HepG2 (cell line): Measurements from ENCODE around the gene TIMM17A. TPM values are rescaled to one million over a fixed set of nuclear protein-coding genes. Genes with fewer than 3 reads are reported as not detected.

ENCODE experiments used
- BCL3 ChIP-seq: sonication (generic); formaldehyde crosslinking; IDR thresholded peaks from 2 replicates; pipeline ENCODE4 v1.5.1; 2020; ENCODE audit warnings: mild to moderate bottlenecking, missing genetic modification reagents, moderate library complexity
- CCDC6 ChIP-seq: sonication (generic); formaldehyde crosslinking; IDR thresholded peaks from 2 replicates; pipeline ENCODE4 v1.8.1; 2022; ENCODE audit warnings: mild to moderate bottlenecking, missing genetic modification reagents, moderate library complexity
- CEBPG ChIP-seq: IDR thresholded peaks from 2 replicates; pipeline ENCODE4 v1.6.1; 2016
- HNRNPL ChIP-seq: fragments of 200-400 bp; formaldehyde crosslinking; IDR thresholded peaks from 2 replicates; pipeline ENCODE4 v1.6.1; 2017; ENCODE audit warnings: mild to moderate bottlenecking, low read depth, low read length
- IRX3 ChIP-seq: sonication (generic); formaldehyde crosslinking; IDR thresholded peaks from 2 replicates; pipeline ENCODE4 v1.8.1; 2023; ENCODE audit warnings: mild to moderate bottlenecking, low read depth, missing genetic modification reagents, borderline replicate concordance
- KLF6 ChIP-seq: IDR thresholded peaks from 2 replicates; pipeline ENCODE4 v1.8.0; 2016; ENCODE audit warnings: missing biosample characterization, missing genetic modification reagents
- KMT2B ChIP-seq: IDR thresholded peaks from 2 replicates; pipeline ENCODE4 v1.6.1; 2016; ENCODE audit warnings: missing genetic modification reagents, missing compliant biosample characterization
- LCORL ChIP-seq, 2 experiments: fragments of 450-650 bp in 1 of 2; sonication (generic) in 1 of 2; formaldehyde crosslinking in 1 of 2; IDR thresholded peaks; 2 replicates each; pipeline versions ENCODE4 v1.5.0 to v1.6.1; 2017 to 2020; ENCODE audit warnings: antibody characterized with exemption in 1 of 2, missing genetic modification reagents in 1 of 2
- REL ChIP-seq: sonication (generic); formaldehyde crosslinking; conservative IDR thresholded peaks from 2 replicates; pipeline ENCODE4 v1.8.0; 2022; ENCODE audit warnings: mild to moderate bottlenecking, missing genetic modification reagents, moderate library complexity
- REST ChIP-seq, 2 experiments: IDR thresholded peaks; 2 replicates each; pipeline ENCODE4 v1.6.1; 2011 to 2012; ENCODE audit warnings: low read length in 2 of 2, borderline replicate concordance in 1 of 2, low read depth in 1 of 2, mild to moderate bottlenecking in 1 of 2, moderate library complexity in 1 of 2
- RXRA ChIP-seq: sonication (generic); formaldehyde crosslinking; IDR thresholded peaks from 2 replicates; pipeline ENCODE4 v1.5.1; 2020; ENCODE audit warnings: missing genetic modification reagents
- RXRB ChIP-seq: IDR thresholded peaks from 2 replicates; pipeline ENCODE4 v1.6.1; 2016; ENCODE audit warnings: borderline replicate concordance, missing genetic modification reagents, missing compliant biosample characterization
- SMYD3 ChIP-seq: sonication (generic); formaldehyde crosslinking; IDR thresholded peaks from 2 replicates; pipeline ENCODE4 v1.8.1; 2023; ENCODE audit warnings: mild to moderate bottlenecking, missing genetic modification reagents
- SP4 ChIP-seq: sonication (generic); formaldehyde crosslinking; IDR thresholded peaks from 2 replicates; pipeline ENCODE4 v1.8.1; 2023; ENCODE audit warnings: mild to moderate bottlenecking, missing genetic modification reagents
- STAG1 ChIP-seq: sonication (generic); formaldehyde crosslinking; IDR thresholded peaks from 2 replicates; pipeline ENCODE4 v1.4.0; 2020; ENCODE audit warnings: missing genetic modification reagents
- TAF15 ChIP-seq: fragments of 200-400 bp; formaldehyde crosslinking; IDR thresholded peaks from one replicate; pipeline ENCODE4 v1.6.1; 2018; ENCODE audit warnings: mild to moderate bottlenecking, low read depth, low read length; ENCODE audit not compliant: poor library complexity, severe bottlenecking
- TARDBP ChIP-seq: sonication (generic); formaldehyde crosslinking; IDR thresholded peaks from 2 replicates; pipeline ENCODE4 v1.8.0; 2022; ENCODE audit warnings: mild to moderate bottlenecking, missing genetic modification reagents
- ZEB1 ChIP-seq: IDR thresholded peaks from 2 replicates; pipeline ENCODE4 v1.6.1; 2012; ENCODE audit warnings: mild to moderate bottlenecking, low read depth, inconsistent platforms; ENCODE audit not compliant: insufficient replicate concordance
- ZNF20 ChIP-seq: sonication (generic); formaldehyde crosslinking; IDR thresholded peaks from 2 replicates; pipeline ENCODE4 v1.4.0; 2020; ENCODE audit warnings: mild to moderate bottlenecking, moderate library complexity, missing genetic modification reagents
- ZNF281 ChIP-seq: sonication (generic); formaldehyde crosslinking; IDR thresholded peaks from 2 replicates; pipeline ENCODE4 v1.4.0; 2020; ENCODE audit warnings: missing genetic modification reagents, borderline replicate concordance
- ZNF296 ChIP-seq: sonication (generic); formaldehyde crosslinking; conservative IDR thresholded peaks from 2 replicates; pipeline ENCODE4 v1.5.0; 2020; ENCODE audit warnings: mild to moderate bottlenecking, missing genetic modification reagents
- ZNF747 ChIP-seq: sonication (generic); formaldehyde crosslinking; IDR thresholded peaks from 2 replicates; pipeline ENCODE4 v1.8.1; 2023; ENCODE audit warnings: missing genetic modification reagents, mild to moderate bottlenecking, borderline replicate concordance
- polyA plus RNA-seq, 8 experiments: library from polyadenylated mRNA; depleted of rRNA in 3 of 8; stranded (reverse) in 7 of 8; unstranded in 1 of 8; fragments of >200 nt; fragmentation: Illumina TruSeq in 4 of 8; extraction: Trizol in 4 of 8; gene quantifications; 2 replicates each; pipeline versions ENCODE4 v1.2.1 to v1.2.3, GENCODE V29; 2011 to 2016; ENCODE audit warnings: low read depth in 4 of 8, missing spikeins in 1 of 8, mixed read lengths in 1 of 8; ENCODE audit not compliant: insufficient read depth in 1 of 8
- total RNA-seq, 5 experiments: library from RNA; depleted of rRNA; stranded (reverse); fragments of >200 nt; fragmentation: Illumina TruSeq; extraction: Trizol; gene quantifications; 2 replicates each; pipeline ENCODE4 v1.2.3, GENCODE V29; 2016; ENCODE audit warnings: low read depth in 1 of 5

TIMM17A gene
- total and polyA plus RNA-seq, 2 of the 13 experiments (the other 11 are each of a cell fraction or from before 2014, with no cell fraction given): 50.8 to 97.8 TPM

GRCh38 chr1:201955009-201955728, at the start of gene TIMM17A (continued):
- TF ChIP-seq LCORL (IDR thresholded peaks at IDR 0.05) (no peak), LCORL (CRISPR knock-in tag; IDR thresholded peaks at IDR 0.05) (peak; percentile 72), RXRA (CRISPR knock-in tag) (peak; percentile 76), HNRNPL (0 out of 2 replicates have a peak, but pooled peaks have one; percentile 41), CEBPG (peak; percentile 43; the same call in 1 of the 2 replicates), KLF6 (CRISPR knock-in tag) (peak; percentile 39; the same call in 1 of the 2 replicates), SP4 (CRISPR knock-in tag) (peak; percentile 96), RXRB (CRISPR knock-in tag) (peak; percentile 80), ZNF20 (CRISPR knock-in tag) (no peak), SMYD3 (no peak), REST (IDR thresholded peaks at IDR 0.05; ENCODE audit: borderline replicate concordance in 1 of 2, low read depth in 1 of 2, low read length in 2 of 2) (0 out of 4 replicates have a peak, but pooled peaks of 1 of the 2 experiments have one; percentile 11), ZNF747 (CRISPR knock-in tag) (peak; percentile 32; the same call in 1 of the 2 replicates), REL (CRISPR knock-in tag) (0 out of 2 replicates have a peak, but pooled peaks have one; percentile 39), BCL3 (peak; percentile 76), KMT2B (peak; percentile 84), ZNF281 (peak; percentile 64; the same call in 1 of the 2 replicates), ZEB1 (no peak), CCDC6 (CRISPR knock-in tag) (peak; percentile 77; the same call in 1 of the 2 replicates), TARDBP (CRISPR knock-in tag) (peak; percentile 56; the same call in 1 of the 2 replicates), ZNF296 (0 out of 2 replicates have a peak, but pooled peaks have one; percentile 26), IRX3 (CRISPR knock-in tag) (no peak), STAG1 (no peak), TAF15 (peak; percentile 60)
